Lower lobe of right lung (tissue), 2 donors: ENCODE results near the gene SERP2. TPM values are rescaled to one million over a fixed set of nuclear protein-coding genes. Genes with fewer than 3 reads are reported as not detected.

Experiments
- ATAC-seq, 2 donors: fragments of 200-7000 bp; cut with Tn5 transposase; one replicate each; pipeline ENCODE4 v1.9.1; 2020 to 2022; ENCODE audit warnings: mild to moderate bottlenecking in 2 of 2, moderate library complexity in 2 of 2
- DNase-seq: peaks from one replicate; pipeline ENCODE4 v3.0.0-alpha.2; 2020
- H3K27ac ChIP-seq: fragments of 200-600 bp; one replicate; pipeline ENCODE4 v1.8.0; 2022
- H3K27me3 ChIP-seq: fragments of 200-600 bp; one replicate; pipeline ENCODE4 v1.8.0; 2022; ENCODE audit warnings: low read depth
- H3K36me3 ChIP-seq: fragments of 200-600 bp; one replicate; pipeline ENCODE4 v1.8.0; 2022; ENCODE audit warnings: mild to moderate bottlenecking
- H3K4me1 ChIP-seq: fragments of 200-600 bp; one replicate; pipeline ENCODE4 v1.8.0; 2022
- H3K4me3 ChIP-seq: fragments of 200-600 bp; one replicate; pipeline ENCODE4 v1.8.0; 2022; ENCODE audit warnings: mild to moderate bottlenecking
- H3K9me3 ChIP-seq: fragments of 200-600 bp; one replicate; pipeline ENCODE4 v1.8.0; 2022
- intact Hi-C: fragments of 100-400 bp; cut with DNase I; formaldehyde crosslinking; loops from one replicate; pipeline ENCODE4 v1.11.0; 2022
- total RNA-seq: library from RNA; stranded (reverse); fragmentation: NEBNext Ultra II Directional; extraction: Animal tissue kit (Norgen Biotek cat#: 25700); gene quantifications from one replicate; pipeline ENCODE4 v1.2.1, GENCODE V29; 2021
- TF ChIP-seq, protein P1 (sequence below): fragments of 200-600 bp; IDR thresholded peaks from one replicate; pipeline ENCODE4 v1.8.0; 2022; ENCODE audit warnings: antibody characterized with exemption, mild to moderate bottlenecking
- donor health status: DM: no; HTN: yes; CAD: no; lungs with severe emphysema.

SERP2 gene
- total RNA-seq, 1 donor from 2014 or later = 3.7 TPM

GRCh38 chr13:44364345-44365000 lies 9.2 kb upstream of the SERP2 start:
- no peak overlapping the region for H3K27ac ChIP-seq
- ATAC-seq (no peak), DNase-seq (no peak)
- no peak overlapping the region for H3K4me3 ChIP-seq
- H3K9me3 ChIP-seq = no peaks in the 10 kb centered on the region
- intact Hi-C loops = no loop called here
- no peaks in the 10 kb centered on the region for H3K27me3 ChIP-seq
- H3K4me1 ChIP-seq = no peaks in the 10 kb centered on the region
- H3K36me3 ChIP-seq = no peaks in the 10 kb centered on the region
- TF ChIP-seq, protein P1, sequence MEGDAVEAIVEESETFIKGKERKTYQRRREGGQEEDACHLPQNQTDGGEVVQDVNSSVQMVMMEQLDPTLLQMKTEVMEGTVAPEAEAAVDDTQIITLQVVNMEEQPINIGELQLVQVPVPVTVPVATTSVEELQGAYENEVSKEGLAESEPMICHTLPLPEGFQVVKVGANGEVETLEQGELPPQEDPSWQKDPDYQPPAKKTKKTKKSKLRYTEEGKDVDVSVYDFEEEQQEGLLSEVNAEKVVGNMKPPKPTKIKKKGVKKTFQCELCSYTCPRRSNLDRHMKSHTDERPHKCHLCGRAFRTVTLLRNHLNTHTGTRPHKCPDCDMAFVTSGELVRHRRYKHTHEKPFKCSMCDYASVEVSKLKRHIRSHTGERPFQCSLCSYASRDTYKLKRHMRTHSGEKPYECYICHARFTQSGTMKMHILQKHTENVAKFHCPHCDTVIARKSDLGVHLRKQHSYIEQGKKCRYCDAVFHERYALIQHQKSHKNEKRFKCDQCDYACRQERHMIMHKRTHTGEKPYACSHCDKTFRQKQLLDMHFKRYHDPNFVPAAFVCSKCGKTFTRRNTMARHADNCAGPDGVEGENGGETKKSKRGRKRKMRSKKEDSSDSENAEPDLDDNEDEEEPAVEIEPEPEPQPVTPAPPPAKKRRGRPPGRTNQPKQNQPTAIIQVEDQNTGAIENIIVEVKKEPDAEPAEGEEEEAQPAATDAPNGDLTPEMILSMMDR = no peak

- no peak overlapping the region for H3K27ac ChIP-seq
- H3K9me3 ChIP-seq = no peaks in the 10 kb centered on the region
- intact Hi-C loops = no loop called here
- H3K4me3 ChIP-seq = no peak overlapping the region
- no peak for ATAC-seq
- DNase-seq = no peak
- H3K4me1 ChIP-seq = no peaks in the 10 kb centered on the region
- TF ChIP-seq, protein P1 = no peak
- H3K36me3 ChIP-seq = no peaks in the 10 kb centered on the region
- no peaks in the 10 kb centered on the region for H3K27me3 ChIP-seq
Observed at GRCh38 chr13:44365008-44365407, 8.6 kb upstream of the SERP2 start.

- H3K27ac ChIP-seq = no peak overlapping the region
- no peaks in the 10 kb centered on the region for H3K4me1 ChIP-seq
- intact Hi-C loops = no loop called here
- no peak for DNase-seq
- H3K4me3 ChIP-seq = no peak overlapping the region
- no peaks in the 10 kb centered on the region for H3K27me3 ChIP-seq
- TF ChIP-seq, protein P1 = no peak
- no peaks in the 10 kb centered on the region for H3K36me3 ChIP-seq
- ATAC-seq = no peak
- H3K9me3 ChIP-seq = no peaks in the 10 kb centered on the region
Observed at GRCh38 chr13:44365899-44366298, 7.7 kb upstream of the SERP2 start.

DNA sequence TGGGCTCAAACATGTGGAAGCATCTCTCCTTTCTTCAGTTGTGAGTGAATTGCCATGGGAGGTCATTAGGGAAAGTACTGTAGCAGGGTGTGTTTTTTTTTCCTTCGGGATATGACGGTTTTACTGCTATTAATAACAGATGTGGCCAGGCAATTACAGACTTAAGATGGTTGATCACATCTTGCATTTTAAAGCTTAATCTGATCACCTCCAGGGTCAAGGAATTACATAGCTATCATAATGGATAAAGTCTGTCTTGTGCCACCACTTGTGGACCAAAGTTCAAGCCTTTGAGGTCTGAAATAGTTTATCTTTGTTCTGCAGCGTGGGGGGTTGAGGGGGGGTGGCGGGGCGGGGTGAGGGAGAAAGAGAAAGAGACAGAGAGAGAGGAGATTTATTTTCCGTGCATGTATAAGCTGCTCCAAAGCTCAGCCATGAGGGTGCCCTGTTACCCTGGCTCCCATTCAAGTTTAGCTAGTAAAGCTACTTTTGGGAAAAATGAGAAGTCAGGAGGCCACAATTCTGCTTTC lies 5.5 kb upstream of the SERP2 start:
- H3K4me3 ChIP-seq = no peak overlapping the region
- intact Hi-C loops = no loop called here
- DNase-seq = no peak
- H3K36me3 ChIP-seq = no peaks in the 10 kb centered on the region
- no peak overlapping the region for H3K27ac ChIP-seq
- peaks cover 2% of the 10 kb centered on the region for H3K27me3 ChIP-seq
- ATAC-seq = no peak
- peaks cover under 1% of the 10 kb centered on the region for H3K4me1 ChIP-seq
- TF ChIP-seq, protein P1 = no peak
- H3K9me3 ChIP-seq = no peaks in the 10 kb centered on the region

DNA sequence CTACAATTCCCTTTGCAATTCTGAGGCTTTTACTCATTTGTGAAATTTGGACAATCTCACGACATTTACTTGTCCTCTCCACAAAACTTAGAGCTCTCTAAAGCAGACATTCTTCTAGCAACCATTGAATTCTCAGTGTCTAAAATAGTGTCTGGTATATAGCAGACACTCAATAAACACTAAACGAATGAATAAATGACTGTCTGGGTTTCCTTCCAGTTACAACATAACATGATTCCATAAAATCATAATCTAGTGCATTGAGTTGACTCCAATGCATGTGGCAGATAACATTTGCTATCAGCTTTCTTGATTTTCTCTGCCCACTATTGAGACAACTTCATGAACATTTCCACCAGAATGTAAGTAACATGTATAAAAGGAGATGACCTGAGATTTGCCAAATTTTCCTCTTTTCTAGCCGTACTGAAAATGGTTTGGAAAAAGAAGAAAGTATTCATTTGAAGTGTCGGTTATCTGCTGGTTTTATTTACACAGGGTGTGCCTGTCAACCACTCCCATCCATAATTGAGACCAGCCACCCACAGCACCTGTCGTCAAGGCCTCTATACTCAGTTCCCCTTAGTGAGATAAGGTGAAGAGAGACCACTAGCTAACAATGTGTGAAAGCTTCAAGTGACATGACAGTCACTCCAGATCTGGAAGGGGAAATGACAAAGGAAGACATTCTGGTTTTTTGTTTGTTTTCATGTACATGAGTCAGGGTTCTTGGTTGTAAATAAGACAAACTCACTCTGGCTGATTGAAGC lies 4.8 kb upstream of the SERP2 start:
- Histone ChIP-seq H3K36me3 (no peaks in the 10 kb centered on the region), H3K27ac (no peak overlapping the region), H3K4me1 (peaks cover 7% of the 10 kb centered on the region), H3K4me3 (no peak overlapping the region), H3K9me3 (no peaks in the 10 kb centered on the region), H3K27me3 (peaks cover 9% of the 10 kb centered on the region)
- no peak for ATAC-seq
- DNase-seq = no peak
- TF ChIP-seq, protein P1 = no peak
- intact Hi-C loops = no loop called here
